OCI-LY3 (cell line): ENCODE data around the gene PRR16.

Experiments used
- H2AFZ ChIP-seq: fragments of 200-600, 300-600 bp; shearing (Covaris generic); 2 replicates; pipeline ENCODE4 v1.6.0; 2014; ENCODE audit warnings: antibody characterized with exemption, low read depth, low read length
- H3K27ac ChIP-seq: fragments of 200-600, 300-600 bp; sonication (generic); 2 replicates; pipeline ENCODE4 v1.5.1; 2014; ENCODE audit warnings: mild to moderate bottlenecking, low read length, moderate library complexity, mixed read lengths
- H3K27me3 ChIP-seq: fragments of 200-600, 300-600 bp; sonication (generic); 2 replicates; pipeline ENCODE4 v1.6.1; 2014; ENCODE audit warnings: low read depth, low read length, mixed read lengths
- H3K36me3 ChIP-seq: fragments of 200-600, 300-600 bp; sonication (generic); replicated peaks from 2 replicates; pipeline ENCODE3; 2014; ENCODE audit warnings: low read depth, low read length, mixed read lengths
- H3K4me1 ChIP-seq: fragments of 300-600, 200-600 bp; sonication (generic); 2 replicates; pipeline ENCODE4 v1.6.1; 2014; ENCODE audit warnings: low read length, mixed read lengths
- H3K4me2 ChIP-seq: fragments of 200-600, 300-600 bp; sonication (generic); 2 replicates; pipeline ENCODE4 v1.6.1; 2014; ENCODE audit warnings: low read length, mixed read lengths
- H3K4me3 ChIP-seq: fragments of 300-600, 200-600 bp; sonication (generic); 2 replicates; pipeline ENCODE4 v1.5.1; 2014; ENCODE audit warnings: antibody characterized with exemption, mild to moderate bottlenecking, low read length, moderate library complexity
- H3K79me2 ChIP-seq: fragments of 300-600, 200-600 bp; shearing (Covaris generic); 2 replicates; pipeline ENCODE4 v1.6.1; 2014; ENCODE audit warnings: mild to moderate bottlenecking, low read length, mixed read lengths
- H3K9ac ChIP-seq: fragments of 300-600, 200-600 bp; shearing (Covaris generic); 2 replicates; pipeline ENCODE4 v1.6.0; 2014; ENCODE audit warnings: mild to moderate bottlenecking, low read length, moderate library complexity
- H3K9me3 ChIP-seq: fragments of 200-600, 300-600 bp; shearing (Covaris generic); 2 replicates; pipeline ENCODE4 v1.6.1; 2014; ENCODE audit warnings: low read length, mixed read lengths; ENCODE audit not compliant: insufficient read depth
- H4K20me1 ChIP-seq: fragments of 200-600, 300-600 bp; sonication (generic); 2 replicates; pipeline ENCODE4 v1.6.1; 2016; ENCODE audit warnings: low read length, mixed read lengths; ENCODE audit not compliant: insufficient read depth
- CTCF ChIP-seq: fragments of 200-600, 300-600 bp; sonication (generic); IDR thresholded peaks from 2 replicates; pipeline ENCODE4 v1.5.1; 2014; ENCODE audit warnings: antibody characterized with exemption, low read length, low read depth
- EZH2phosphoT487 ChIP-seq: fragments of 200-600 bp; shearing (Covaris generic); IDR thresholded peaks from 2 replicates; pipeline ENCODE4 v1.6.1; 2018; ENCODE audit warnings: antibody characterized with exemption, mixed run types, low read depth

The PRR16 gene

DNA sequence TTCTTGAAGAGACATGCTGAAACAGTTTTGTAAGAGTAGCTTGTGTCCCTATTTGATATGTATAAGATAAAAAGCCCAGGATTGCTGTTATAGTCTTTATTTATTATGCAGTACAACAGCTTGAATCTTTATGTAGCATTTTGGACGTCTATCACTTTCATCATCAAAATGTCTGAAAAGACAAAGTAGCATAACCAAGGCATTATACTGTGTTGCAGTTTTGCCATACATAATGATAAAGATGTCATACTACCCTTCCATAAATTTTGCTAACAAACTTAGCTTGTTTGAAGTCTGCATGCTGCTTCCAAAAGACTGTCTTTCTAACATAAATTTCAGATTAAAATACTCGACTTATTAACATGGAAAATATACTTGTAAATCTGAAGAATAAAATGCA, 127.8 kb downstream of the PRR16 start:
- H3K4me3 ChIP-seq, result no peak overlapping the region
- TF ChIP-seq EZH2phosphoT487, result no peak
- no peak for TF ChIP-seq CTCF
- no peak overlapping the region for H3K9ac ChIP-seq
- no peaks in the 10 kb centered on the region for H4K20me1 ChIP-seq
- H3K27ac ChIP-seq, result no peak overlapping the region
- no peak overlapping the region for H2AFZ ChIP-seq
- H3K9me3 ChIP-seq, result no peaks in the 10 kb centered on the region
- no peaks in the 10 kb centered on the region for H3K36me3 ChIP-seq
- no peak overlapping the region for H3K4me2 ChIP-seq
- H3K4me1 ChIP-seq, result no peaks in the 10 kb centered on the region
- no peaks in the 10 kb centered on the region for H3K79me2 ChIP-seq
- H3K27me3 ChIP-seq, result no peaks in the 10 kb centered on the region

DNA sequence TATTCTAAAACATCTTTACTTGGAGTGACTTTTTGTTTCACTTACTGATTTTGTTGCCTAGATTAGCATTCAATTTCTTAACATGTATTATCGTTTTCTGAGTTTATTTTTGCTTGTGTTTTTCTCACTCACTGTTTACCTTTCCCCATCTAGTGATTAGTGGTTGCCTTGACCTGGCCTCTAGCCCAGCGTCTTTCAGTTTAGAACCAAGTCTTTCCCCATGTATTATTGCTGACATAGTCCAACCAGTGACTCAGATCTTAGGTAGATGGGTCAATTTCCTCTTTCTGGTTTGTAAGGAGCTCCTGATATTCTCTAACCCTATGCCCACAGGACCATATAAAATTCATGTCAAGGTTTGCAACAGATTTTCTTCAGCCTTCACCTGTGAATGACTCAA, 135.5 kb downstream of the PRR16 start:
- Histone ChIP-seq H3K9ac (no peak overlapping the region), H3K4me1 (no peaks in the 10 kb centered on the region), H4K20me1 (no peaks in the 10 kb centered on the region), H3K4me2 (no peak overlapping the region), H3K79me2 (no peaks in the 10 kb centered on the region), H2AFZ (no peak overlapping the region; the same call in 1 of the 2 replicates), H3K27me3 (no peaks in the 10 kb centered on the region), H3K9me3 (no peaks in the 10 kb centered on the region), H3K36me3 (no peaks in the 10 kb centered on the region), H3K27ac (no peak overlapping the region), H3K4me3 (no peak overlapping the region)
- no peak for TF ChIP-seq CTCF
- TF ChIP-seq EZH2phosphoT487, result no peak

GRCh38 chr5:120600639-120601038, 136.5 kb downstream of the PRR16 start:
- Histone ChIP-seq H3K27me3 (no peaks in the 10 kb centered on the region), H4K20me1 (no peaks in the 10 kb centered on the region), H3K4me1 (no peaks in the 10 kb centered on the region), H3K9me3 (no peaks in the 10 kb centered on the region), H3K9ac (no peak overlapping the region), H2AFZ (no peak overlapping the region), H3K27ac (no peak overlapping the region), H3K4me3 (no peak overlapping the region), H3K79me2 (no peaks in the 10 kb centered on the region), H3K36me3 (no peaks in the 10 kb centered on the region), H3K4me2 (no peak overlapping the region)
- TF ChIP-seq CTCF (no peak), EZH2phosphoT487 (no peak)

DNA sequence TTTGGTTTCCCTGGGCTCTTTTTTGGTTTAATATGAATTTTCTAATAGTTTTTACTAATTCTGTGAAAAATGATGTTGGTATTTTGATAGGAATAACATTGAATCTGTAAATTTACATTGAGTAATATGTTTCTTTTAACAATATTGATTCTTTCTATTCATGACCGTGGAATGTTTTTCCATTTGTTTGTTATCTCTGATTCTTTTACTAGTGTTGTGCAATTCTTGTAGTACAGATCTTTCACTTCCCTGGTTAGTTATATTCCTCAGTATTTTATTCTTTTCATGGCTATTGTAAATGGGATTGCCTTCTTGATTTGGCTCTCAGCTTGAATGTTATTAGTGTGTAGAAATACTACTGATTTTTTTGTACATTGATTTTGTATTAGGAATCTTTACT, 137.9 kb downstream of the PRR16 start:
- Histone ChIP-seq H3K79me2 (no peaks in the 10 kb centered on the region), H3K9ac (no peak overlapping the region), H3K27ac (no peak overlapping the region), H2AFZ (no peak overlapping the region), H3K4me1 (no peaks in the 10 kb centered on the region), H3K27me3 (no peaks in the 10 kb centered on the region), H3K9me3 (no peaks in the 10 kb centered on the region), H3K4me2 (no peak overlapping the region), H3K36me3 (no peaks in the 10 kb centered on the region), H3K4me3 (no peak overlapping the region), H4K20me1 (no peaks in the 10 kb centered on the region)
- TF ChIP-seq EZH2phosphoT487 (no peak), CTCF (no peak)
